Measurements from ENCODE around the gene APOB. TPM values are rescaled to one million over a fixed set of nuclear protein-coding genes. Genes with fewer than 3 reads are reported as not detected.

Gene APOB
- polyA plus RNA-seq, 6 donors from 2014 or later, result not detected

GRCh38 chr2:21041943-21042707 lies 1.7 kb downstream of the APOB start:
- H3K9me3 Mint-ChIP-seq, result no peaks in the 10 kb centered on the region
- H3K27ac Mint-ChIP-seq, result no peak overlapping the region
- peaks cover 0 to 5% (median 4%) of the 10 kb centered on the region in 3 donors for H3K4me1 Mint-ChIP-seq
- ATAC-seq (ENCODE audit: low read depth in 2 of 2) (no peak), DNase-seq (no peak)
- peaks cover 33 to 38% (median 36%) of the 10 kb centered on the region in 3 donors for H3K27me3 Mint-ChIP-seq
- H3K4me3 Mint-ChIP-seq, result no peak overlapping the region
- no peaks in the 10 kb centered on the region for H3K36me3 Mint-ChIP-seq

GRCh38 chr2:21041462-21041861 lies 2.4 kb downstream of the APOB start:
- DNase-seq (no peak), ATAC-seq (ENCODE audit: low read depth in 2 of 2) (no peak)
- Mint-ChIP-seq H3K4me3 (no peak overlapping the region), H3K9me3 (no peaks in the 10 kb centered on the region), H3K27me3 (peaks cover 30 to 38% (median 34%) of the 10 kb centered on the region in 3 donors), H3K4me1 (peaks cover 0 to 5% (median 4%) of the 10 kb centered on the region in 3 donors), H3K27ac (no peak overlapping the region), H3K36me3 (no peaks in the 10 kb centered on the region)

DNA sequence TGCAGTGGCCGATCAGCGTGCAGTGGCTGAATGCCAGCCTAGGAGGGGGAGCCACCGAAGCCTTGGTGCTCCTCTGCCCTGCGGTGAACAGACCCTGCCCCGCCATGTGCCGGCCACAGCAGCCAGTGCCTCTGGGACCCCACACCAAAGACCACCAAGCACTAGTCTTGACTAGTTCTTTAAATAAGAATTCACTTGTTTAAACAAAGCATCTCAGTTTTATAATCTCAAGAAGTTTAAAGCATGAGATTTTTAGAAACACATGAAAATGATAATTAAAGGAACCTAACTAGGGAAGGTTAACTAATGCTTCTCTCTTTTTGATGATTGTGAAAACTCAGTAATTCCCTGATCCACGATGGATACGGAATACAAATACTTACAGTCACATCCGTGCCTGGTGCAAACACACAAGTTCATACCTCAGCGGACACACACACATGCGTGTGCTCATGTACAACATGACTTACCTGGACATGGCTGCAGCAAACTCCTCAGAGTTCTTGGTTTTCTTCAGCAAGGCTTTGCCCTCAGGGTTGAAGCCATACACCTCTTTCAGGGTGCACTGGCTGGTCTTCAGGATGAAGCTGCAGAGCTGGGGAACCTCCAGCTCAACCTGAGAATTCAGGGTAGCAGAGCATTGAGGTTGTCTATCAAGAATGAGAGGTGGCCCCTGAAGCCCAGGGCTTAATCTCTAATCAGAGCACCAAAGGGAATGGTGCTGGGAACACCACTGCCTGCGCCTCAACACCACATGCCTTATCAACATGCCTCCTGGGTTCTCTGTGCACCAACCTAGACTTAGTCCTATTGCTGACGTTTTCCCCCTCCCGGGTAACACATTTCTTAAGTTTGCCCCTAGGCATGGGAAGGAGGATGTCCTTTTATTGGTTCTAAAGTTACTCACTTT lies 3.1 kb downstream of the APOB start:
- peaks cover 0 to 5% (median 4%) of the 10 kb centered on the region in 3 donors for H3K4me1 Mint-ChIP-seq
- peaks cover 33 to 40% (median 35%) of the 10 kb centered on the region in 3 donors for H3K27me3 Mint-ChIP-seq
- ATAC-seq (ENCODE audit: low read depth in 2 of 2) (no peak), DNase-seq (no peak)
- no peaks in the 10 kb centered on the region for H3K36me3 Mint-ChIP-seq
- no peak overlapping the region for H3K4me3 Mint-ChIP-seq
- peaks cover 0 to 1% (median 0%) of the 10 kb centered on the region in 7 donors for H3K9me3 Mint-ChIP-seq
- H3K27ac Mint-ChIP-seq, result no peak overlapping the region

DNA sequence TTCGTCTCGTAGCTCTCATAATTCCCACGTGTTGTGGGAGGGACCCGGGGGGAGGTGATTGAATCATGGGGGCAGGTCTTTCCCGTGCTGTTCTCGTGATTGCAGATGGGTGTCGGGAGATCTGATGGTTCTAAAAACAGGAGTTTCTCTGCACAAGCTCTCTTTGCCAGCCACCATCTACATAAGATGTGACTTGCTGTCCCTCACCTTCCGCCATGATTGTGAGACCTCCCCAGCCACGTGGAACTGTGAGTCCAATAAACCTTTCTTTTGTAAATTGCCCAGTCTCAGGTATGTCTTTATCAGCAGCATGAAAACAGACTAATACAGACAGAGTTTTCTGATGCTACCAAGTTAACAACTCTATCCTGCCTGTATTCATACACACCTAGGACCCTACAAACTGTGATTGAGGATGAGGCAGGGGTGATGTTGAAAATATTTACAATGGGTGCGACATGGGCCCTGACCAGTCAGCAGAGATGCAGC lies 3.9 kb downstream of the APOB start:
- H3K9me3 Mint-ChIP-seq, result peaks cover 0 to 4% (median 0%) of the 10 kb centered on the region in 7 donors
- no peak for DNase-seq
- ATAC-seq (ENCODE audit: low read depth in 2 of 2), result no peak
- H3K27me3 Mint-ChIP-seq, result peaks cover 26 to 33% (median 32%) of the 10 kb centered on the region in 3 donors
- H3K36me3 Mint-ChIP-seq, result no peaks in the 10 kb centered on the region
- H3K27ac Mint-ChIP-seq, result no peak overlapping the region
- peaks cover 0 to 5% (median 4%) of the 10 kb centered on the region in 3 donors for H3K4me1 Mint-ChIP-seq
- no peak overlapping the region for H3K4me3 Mint-ChIP-seq

GRCh38 chr2:21039080-21039556 lies 4.8 kb downstream of the APOB start:
- Mint-ChIP-seq H3K36me3 (no peaks in the 10 kb centered on the region), H3K4me3 (no peak overlapping the region), H3K9me3 (peaks cover 0 to 4% (median 0%) of the 10 kb centered on the region in 7 donors), H3K27me3 (peaks cover 20 to 24% (median 23%) of the 10 kb centered on the region in 3 donors), H3K27ac (no peak overlapping the region), H3K4me1 (peaks cover 0 to 5% (median 4%) of the 10 kb centered on the region in 3 donors)
- DNase-seq (no peak), ATAC-seq (ENCODE audit: low read depth in 2 of 2) (no peak)

DNA sequence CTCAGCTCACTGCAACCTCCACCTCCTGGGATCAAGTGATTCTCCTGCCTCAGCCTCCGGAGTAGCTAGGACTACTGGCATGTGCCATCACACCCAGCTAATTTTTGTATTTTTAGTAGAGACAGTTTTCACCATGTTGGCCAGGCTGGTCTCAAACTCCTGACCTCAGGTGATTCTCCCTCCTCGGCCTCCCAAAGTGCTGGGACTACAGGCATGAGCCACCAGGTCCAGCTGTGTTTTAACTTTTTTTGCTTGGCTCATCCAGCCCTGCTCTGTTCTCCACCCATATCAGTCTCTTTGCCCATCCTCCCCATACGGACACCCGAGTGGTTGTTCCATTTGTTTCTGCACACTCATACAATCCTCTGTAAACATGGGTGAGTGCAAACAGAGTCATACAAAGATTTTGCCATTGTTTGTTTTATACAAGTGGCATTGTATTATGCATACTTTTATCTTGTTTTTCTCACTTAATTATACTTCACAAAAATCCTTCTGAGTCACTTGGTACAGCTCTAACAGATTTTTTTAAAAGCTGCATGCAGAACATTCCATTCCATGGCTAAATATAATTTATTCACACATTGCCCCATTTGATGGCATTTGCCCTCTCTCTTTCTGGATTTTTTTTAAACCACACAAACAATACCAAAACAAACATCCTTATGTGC lies 5.3 kb downstream of the APOB start:
- Mint-ChIP-seq H3K9me3 (peaks cover 0 to 4% (median 0%) of the 10 kb centered on the region in 7 donors), H3K4me1 (peaks cover 0 to 5% (median 4%) of the 10 kb centered on the region in 3 donors), H3K36me3 (no peaks in the 10 kb centered on the region), H3K27me3 (peaks cover 20 to 23% (median 22%) of the 10 kb centered on the region in 3 donors), H3K4me3 (no peak overlapping the region), H3K27ac (peak overlapping the region in 1 of 6 donors; percentile 13)
- DNase-seq (no peak), ATAC-seq (ENCODE audit: low read depth in 2 of 2) (no peak)

GRCh38 chr2:21037671-21038108 lies 6.2 kb downstream of the APOB start:
- ATAC-seq (ENCODE audit: low read depth in 2 of 2), result no peak

GRCh38 chr2:21036708-21037670 lies 6.9 kb downstream of the APOB start:
- Mint-ChIP-seq H3K36me3 (no peaks in the 10 kb centered on the region), H3K27ac (no peak overlapping the region), H3K9me3 (peaks cover 0 to 4% (median 0%) of the 10 kb centered on the region in 7 donors), H3K4me3 (no peak overlapping the region), H3K4me1 (no peaks in the 10 kb centered on the region), H3K27me3 (peaks cover 14% of the 10 kb centered on the region in 3 donors)
- ATAC-seq (ENCODE audit: low read depth in 2 of 2) (no peak), DNase-seq (no peak)

More at GRCh38 chr2:21037671-21038108, 6.2 kb downstream of the APOB start:
- Mint-ChIP-seq H3K4me1 (no peaks in the 10 kb centered on the region), H3K36me3 (no peaks in the 10 kb centered on the region), H3K4me3 (no peak overlapping the region), H3K27me3 (peaks cover 16 to 18% (median 16%) of the 10 kb centered on the region in 3 donors), H3K27ac (no peak overlapping the region), H3K9me3 (peaks cover 0 to 4% (median 0%) of the 10 kb centered on the region in 7 donors)
- no peak for DNase-seq

DNA sequence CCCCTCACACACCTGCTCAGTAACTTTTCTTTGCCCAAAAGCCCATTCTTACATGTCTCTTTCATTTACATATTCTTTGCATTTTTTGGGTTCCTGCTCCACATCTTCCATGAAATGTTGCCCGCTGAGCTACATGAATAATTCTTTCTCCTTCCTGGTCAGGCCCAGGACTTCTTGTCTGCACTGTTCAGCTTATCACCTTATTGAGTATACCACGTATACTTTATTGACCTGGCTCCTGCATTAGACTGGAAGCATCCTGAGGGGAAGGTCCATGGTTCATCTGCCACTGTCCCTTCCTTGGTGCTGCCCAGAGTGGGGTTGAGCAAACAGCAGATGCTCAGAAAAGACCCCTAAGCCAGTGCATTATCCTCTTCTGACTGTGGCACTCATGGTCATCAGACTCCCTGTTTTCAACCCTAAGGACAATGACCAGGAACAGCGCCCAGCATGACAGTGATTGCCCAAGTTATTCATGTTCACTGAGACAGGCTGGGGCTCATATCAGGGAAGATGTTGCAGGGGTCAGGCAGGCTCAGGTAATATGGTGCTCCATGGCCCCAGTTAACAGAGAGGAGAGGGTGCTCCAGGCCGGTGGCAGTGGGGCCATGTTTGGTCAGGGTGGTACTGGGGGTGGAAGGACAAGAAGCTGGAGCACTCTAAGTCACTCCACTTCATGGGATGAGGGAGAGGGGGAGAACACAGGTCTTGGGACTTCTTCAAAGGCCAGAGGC lies 7.7 kb downstream of the APOB start:
- Mint-ChIP-seq H3K27ac (peak overlapping the region in 2 of 6 donors; percentile 5 to 49), H3K36me3 (no peaks in the 10 kb centered on the region), H3K4me3 (no peak overlapping the region), H3K9me3 (peaks cover 0 to 4% (median 0%) of the 10 kb centered on the region in 7 donors), H3K27me3 (peaks cover 10 to 14% (median 14%) of the 10 kb centered on the region in 3 donors), H3K4me1 (no peaks in the 10 kb centered on the region)
- ATAC-seq (ENCODE audit: low read depth in 2 of 2) (no peak), DNase-seq (no peak)

DNA sequence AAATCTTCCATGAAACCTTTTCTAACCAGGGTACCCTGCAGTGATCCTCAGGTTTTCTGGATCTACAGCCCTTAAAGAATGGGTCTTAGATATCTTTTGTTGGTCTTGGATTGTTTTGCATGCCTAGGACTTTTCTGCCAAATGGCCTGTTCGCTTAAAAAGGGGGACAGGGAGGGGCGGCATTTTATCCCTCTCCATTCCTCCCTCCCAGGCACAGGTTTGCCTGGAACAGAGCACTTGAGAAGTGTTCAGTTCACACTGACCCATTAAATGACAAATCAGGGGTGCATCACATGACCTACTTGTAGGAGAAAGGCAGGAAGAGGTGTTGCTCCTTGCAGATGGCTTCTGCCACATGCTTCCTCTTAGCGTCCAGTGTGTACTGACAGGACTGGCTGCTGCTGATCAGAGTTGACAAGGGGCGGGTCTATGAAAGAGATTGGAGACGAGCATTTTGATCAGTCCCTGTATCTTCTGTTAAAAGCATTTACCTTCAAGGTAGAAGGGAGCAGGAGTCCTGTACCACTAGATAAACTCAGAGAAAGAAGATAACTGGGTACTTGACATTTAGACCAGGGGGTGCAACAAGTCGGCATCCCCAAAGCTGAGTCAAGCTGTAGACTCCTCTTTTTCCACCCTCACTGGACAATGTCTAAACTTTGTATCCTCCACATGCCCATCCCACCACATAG lies 8.4 kb downstream of the APOB start:
- H3K27ac Mint-ChIP-seq, result no peak overlapping the region
- no peaks in the 10 kb centered on the region for H3K4me1 Mint-ChIP-seq
- H3K36me3 Mint-ChIP-seq, result no peaks in the 10 kb centered on the region
- peaks cover 0 to 4% (median 0%) of the 10 kb centered on the region in 7 donors for H3K9me3 Mint-ChIP-seq
- ATAC-seq (ENCODE audit: low read depth in 2 of 2) (no peak), DNase-seq (no peak)
- H3K27me3 Mint-ChIP-seq, result peaks cover 14 to 17% (median 14%) of the 10 kb centered on the region in 3 donors
- H3K4me3 Mint-ChIP-seq, result no peak overlapping the region

- Mint-ChIP-seq H3K27me3 (peaks cover 12 to 22% (median 14%) of the 10 kb centered on the region in 3 donors), H3K9me3 (peaks cover 0 to 4% (median 0%) of the 10 kb centered on the region in 7 donors), H3K36me3 (no peaks in the 10 kb centered on the region), H3K27ac (no peak overlapping the region), H3K4me1 (no peaks in the 10 kb centered on the region), H3K4me3 (no peak overlapping the region)
- no peak for ATAC-seq (ENCODE audit: low read depth in 2 of 2)
- DNase-seq, result no peak
These were observed 8.9 kb downstream of the APOB start for GRCh38 chr2:21034972-21035279.
